GM12865 (cell line): Measurements from ENCODE around the gene BTG1.

Experiments used
- DNase-seq: peaks from one replicate; pipeline ENCODE4 v3.0.0; 2010; ENCODE audit warnings: low read depth
- H3K4me3 ChIP-seq: 2 replicates; pipeline ENCODE4 v1.5.1; 2011; ENCODE audit warnings: mild to moderate bottlenecking, low read depth, low read length, control low read depth
- CTCF ChIP-seq: IDR thresholded peaks from 2 replicates; pipeline ENCODE4 v1.5.1; 2011; ENCODE audit warnings: low read length, control low read depth, low read depth, inconsistent platforms; ENCODE audit not compliant: insufficient read depth; ENCODE audit errors: missing control alignments

BTG1 gene

GRCh38 chr12:92167075-92167474, 21.4 kb upstream of the BTG1 start:
- no peak for DNase-seq
- no peak for TF ChIP-seq CTCF
- no peak overlapping the region for H3K4me3 ChIP-seq

GRCh38 chr12:92164712-92165111, 19.1 kb upstream of the BTG1 start:
- H3K4me3 ChIP-seq, result no peak overlapping the region

GRCh38 chr12:92162079-92162478, 16.4 kb upstream of the BTG1 start:
- H3K4me3 ChIP-seq, result no peak overlapping the region
- no peak for DNase-seq
- TF ChIP-seq CTCF, result no peak

More at GRCh38 chr12:92164712-92165111, 19.1 kb upstream of the BTG1 start:
- DNase-seq, result no peak
- no peak for TF ChIP-seq CTCF

GRCh38 chr12:92158796-92159439, 13.3 kb upstream of the BTG1 start:
- no peak for DNase-seq
- no peak for TF ChIP-seq CTCF
- H3K4me3 ChIP-seq, result peak overlapping the region; percentile 49

- no peak for TF ChIP-seq CTCF
- no peak for DNase-seq
- no peak overlapping the region for H3K4me3 ChIP-seq
Observed at GRCh38 chr12:92156704-92157395, 11.2 kb upstream of the BTG1 start.

- H3K4me3 ChIP-seq, result no peak overlapping the region
- DNase-seq, result no peak
- no peak for TF ChIP-seq CTCF
Observed at GRCh38 chr12:92156139-92156538, 10.5 kb upstream of the BTG1 start.
